ENCODE results near the gene PILRA.

Gene PILRA

DNA sequence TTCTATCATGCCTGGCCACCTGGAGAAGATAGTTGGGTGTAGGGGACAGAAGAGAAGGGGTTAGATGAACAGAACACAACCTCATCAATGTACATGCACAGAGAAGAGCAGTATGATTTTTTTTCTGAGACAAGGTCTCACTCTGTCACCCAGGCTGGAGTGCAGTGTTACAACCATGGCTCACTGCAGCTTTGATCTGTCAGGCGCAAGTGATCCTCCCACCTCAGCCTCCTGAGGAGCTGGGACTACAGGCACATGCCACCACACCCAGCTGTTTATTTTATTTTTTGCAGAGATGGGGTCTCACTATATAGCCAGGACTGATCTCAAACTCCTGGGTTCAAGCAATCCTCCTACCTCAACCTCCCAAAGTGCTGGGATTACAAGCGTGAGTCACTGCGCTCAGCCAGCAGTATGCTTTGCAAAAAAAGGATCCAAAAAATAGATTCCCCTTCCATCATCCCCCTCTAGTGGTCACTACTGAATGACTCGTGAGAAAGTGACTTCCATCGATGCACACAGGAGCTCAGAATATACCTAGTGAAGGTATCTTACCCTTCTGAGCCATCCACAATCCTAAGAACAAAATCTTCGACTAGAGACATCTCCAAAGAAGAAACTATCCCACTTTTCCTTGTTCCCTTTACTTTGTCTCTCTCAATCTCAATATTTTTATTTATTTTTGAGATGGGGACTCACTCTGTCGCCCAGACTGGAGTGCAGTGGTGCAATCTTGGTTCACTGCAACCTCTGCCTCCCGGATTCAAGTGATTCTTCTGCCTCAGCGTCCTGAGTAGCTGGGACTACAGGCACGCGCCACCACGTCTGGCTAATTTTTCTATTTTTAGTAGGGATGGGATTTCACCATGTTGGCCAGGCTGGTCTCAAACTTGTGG is 34.2 kb downstream of the PILRA start:
- DNase-seq (ENCODE audit: low read depth, low spot score), result peak; percentile 40

DNA sequence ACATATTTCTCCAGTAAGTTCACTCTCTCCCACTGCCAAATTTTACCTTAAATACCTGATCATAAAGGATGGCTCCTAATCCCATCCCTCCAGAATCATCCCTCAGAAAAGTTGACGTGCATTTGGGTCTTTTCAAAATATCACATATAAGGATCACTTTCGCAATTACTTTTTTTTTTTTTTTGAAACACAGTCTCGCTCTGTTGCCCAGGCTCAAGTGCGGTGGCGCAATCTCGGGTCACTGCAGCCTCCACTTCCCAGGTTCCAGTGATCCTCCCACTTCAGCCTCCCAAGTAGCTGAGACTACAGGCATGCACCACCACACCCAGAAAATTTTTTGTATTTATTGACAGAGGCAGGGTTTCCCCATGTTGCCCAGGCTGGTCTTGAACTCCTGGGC is 37.8 kb downstream of the PILRA start:
- DNase-seq (ENCODE audit: low read depth, low spot score), result no peak

DNA sequence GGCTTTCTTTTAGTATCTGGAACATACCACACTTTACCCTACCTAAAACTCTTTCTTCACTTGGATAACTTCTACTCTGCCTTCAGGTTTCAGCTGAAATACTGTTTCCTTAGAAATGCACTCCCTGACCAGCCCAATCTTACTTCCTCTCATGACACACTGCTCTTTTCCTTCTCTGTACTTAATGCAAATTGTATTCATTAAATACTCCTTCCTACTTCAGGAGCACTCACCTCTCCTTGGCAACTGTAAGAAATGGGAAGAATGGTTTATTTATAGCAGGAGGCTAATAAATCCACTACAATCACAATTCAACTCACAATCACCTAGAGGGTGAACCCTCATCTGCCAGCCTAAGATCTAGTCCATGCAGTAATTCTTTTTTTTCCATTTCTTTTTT is 40.1 kb downstream of the PILRA start:
- DNase-seq (ENCODE audit: low read depth, low spot score), result no peak

DNA sequence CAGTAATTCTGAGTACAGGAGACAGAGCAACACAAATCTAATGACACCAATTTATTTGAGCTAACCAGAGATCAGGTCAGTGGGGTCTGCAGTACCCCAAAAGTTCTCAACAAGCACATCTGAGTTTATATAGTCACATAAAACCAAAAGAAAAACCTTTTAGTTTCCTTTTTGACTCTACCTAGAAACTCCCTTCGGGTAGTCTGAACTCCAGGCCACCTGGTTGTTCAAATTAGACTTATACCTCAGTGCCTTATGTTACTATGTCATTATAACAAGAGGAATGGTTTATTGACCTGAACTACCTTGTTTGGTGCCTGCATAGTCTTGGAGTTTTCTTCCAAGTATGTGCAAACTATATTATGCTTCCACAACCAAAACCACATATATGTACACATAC is 40.6 kb downstream of the PILRA start:
- no peak for DNase-seq (ENCODE audit: low read depth, low spot score)

GRCh38 chr7:100415448-100415847 is 42.2 kb downstream of the PILRA start:
- no peak for DNase-seq (ENCODE audit: low read depth, low spot score)

- no peak for DNase-seq (ENCODE audit: low read depth, low spot score)
Observed at GRCh38 chr7:100418930-100419659, 45.8 kb downstream of the PILRA start.

DNA sequence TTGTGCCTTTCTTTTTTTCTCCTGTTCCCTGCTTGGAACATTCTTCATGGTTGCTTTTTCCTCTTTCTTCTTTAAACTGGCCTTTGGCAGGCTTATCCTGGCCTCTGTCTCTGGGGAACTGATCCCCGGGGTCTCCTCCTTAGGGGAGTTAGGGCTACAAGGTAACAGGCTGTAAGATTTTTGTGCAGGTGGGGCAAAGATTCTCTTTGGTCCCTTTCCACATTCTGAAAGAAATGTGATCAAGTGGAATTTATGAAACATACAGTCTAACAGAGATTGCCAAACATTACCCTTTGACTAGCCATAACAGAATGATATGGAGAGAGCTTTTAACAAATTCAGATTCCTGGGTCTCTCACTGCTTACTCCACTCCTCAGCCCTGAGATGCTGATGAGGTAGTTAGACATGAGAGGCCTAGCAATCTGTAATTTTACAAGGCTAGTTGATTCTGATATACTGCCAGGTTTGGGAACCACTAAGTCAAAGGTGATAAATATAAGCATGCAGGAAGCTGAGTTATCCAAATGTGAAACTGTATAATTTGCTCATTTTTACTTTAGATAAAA is 46.5 kb downstream of the PILRA start:
- no peak for DNase-seq (ENCODE audit: low read depth, low spot score)

GRCh38 chr7:100423315-100423714 is 50.0 kb downstream of the PILRA start:
- no peak for DNase-seq (ENCODE audit: low read depth, low spot score)

GRCh38 chr7:100425347-100425746 is 52.1 kb downstream of the PILRA start:
- DNase-seq (ENCODE audit: low read depth, low spot score), result no peak

DNA sequence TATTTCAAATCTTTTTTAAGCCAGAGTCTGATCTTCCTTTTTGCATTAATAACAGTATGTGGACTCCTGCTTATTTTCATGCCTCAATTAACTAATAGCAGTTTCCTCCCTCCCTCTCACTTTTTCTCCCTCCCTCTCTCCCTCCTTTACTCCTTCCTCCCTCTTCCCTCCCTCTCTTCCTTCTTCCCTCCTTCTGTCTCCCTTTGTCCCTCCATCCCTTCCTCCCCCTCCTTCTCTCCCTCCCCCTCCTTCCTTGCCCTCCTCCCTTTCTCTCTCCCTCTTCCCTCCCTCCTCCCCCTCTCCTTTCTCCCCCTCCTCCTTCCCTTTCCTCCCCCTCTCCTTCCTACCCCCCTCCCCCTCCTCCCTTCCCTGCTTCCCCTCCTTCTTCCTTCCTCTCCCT is 53.2 kb downstream of the PILRA start:
- no peak for DNase-seq (ENCODE audit: low read depth, low spot score)

DNA sequence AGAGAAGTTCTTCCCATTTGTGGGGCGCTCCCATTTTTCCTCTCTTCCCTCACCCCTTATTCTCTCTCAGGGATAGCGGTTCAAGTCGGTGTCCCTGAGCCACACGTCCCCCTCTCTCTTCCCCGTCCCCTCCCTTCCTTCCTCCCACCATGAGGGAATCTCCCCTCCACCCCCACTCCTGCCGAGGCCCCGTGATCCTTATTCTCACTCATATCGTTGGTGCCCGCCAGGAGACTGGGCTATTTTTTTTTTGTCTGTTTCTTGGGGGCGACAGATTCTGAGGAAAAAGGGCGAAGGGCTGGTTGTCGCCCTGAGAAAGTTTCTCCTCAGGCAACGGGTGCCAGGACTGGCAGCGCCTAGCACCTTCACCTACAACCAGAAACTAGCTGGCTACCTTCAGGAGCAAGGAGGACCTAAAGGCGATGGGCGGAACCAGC is 54.5 kb downstream of the PILRA start:
- no peak for DNase-seq (ENCODE audit: low read depth, low spot score)

- DNase-seq (ENCODE audit: low read depth, low spot score), result peak; percentile 96
Observed at GRCh38 chr7:100428199-100428966, 55.1 kb downstream of the PILRA start, which contains the start of gene ZCWPW1. TSS of gene ZCWPW1 (minus strand) at chr7:100428703. CDS start at chr7:100420649, 8,054 bp downstream.

DNA sequence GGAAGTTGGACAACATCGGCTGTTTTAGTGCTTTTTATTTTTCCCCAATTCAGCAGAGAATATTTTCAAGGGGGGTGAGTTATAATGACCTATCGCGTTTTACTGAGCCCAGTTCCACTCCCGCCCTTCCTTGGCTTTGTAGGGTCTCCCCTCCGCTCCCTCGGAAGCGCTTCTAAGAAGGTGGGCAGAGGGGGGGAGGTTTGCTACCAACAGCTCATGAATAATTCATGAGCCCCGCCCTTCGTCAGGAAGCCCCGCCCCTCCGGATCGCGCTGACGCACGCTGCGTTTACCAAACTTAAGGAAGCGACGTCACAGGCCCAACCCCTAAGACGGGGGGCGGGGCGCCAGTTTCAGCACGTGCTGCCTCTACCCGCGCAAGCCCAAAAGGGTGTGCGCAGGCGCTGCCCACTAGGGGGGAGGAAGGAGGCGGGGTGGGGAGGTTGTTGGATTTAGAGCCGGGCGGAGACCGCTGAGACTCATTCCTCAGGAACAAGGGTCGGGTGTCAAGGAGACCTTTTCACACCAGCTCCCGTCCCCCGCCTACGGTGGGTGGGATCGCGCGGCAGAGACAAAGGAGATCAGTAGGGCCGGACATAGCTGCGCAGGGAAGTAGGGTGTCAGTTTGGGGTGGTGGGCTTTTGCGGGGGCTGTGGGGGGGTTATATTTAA is 55.8 kb downstream of the PILRA start:
- DNase-seq (ENCODE audit: low read depth, low spot score), result peak; percentile 100

GRCh38 chr7:100429637-100430492 is 56.6 kb downstream of the PILRA start, which contains the start of gene MEPCE:
TSS of gene MEPCE (plus strand) at chr7:100429831. CDS start at chr7:100430019, 188 bp downstream.
- DNase-seq (ENCODE audit: low read depth, low spot score), result peak; percentile 92

GRCh38 chr7:100430493-100431285 is 57.4 kb downstream of the PILRA start:
- no peak for DNase-seq (ENCODE audit: low read depth, low spot score)

- DNase-seq (ENCODE audit: low read depth, low spot score), result no peak
Observed at GRCh38 chr7:100431286-100431735, 58.0 kb downstream of the PILRA start.

DNA sequence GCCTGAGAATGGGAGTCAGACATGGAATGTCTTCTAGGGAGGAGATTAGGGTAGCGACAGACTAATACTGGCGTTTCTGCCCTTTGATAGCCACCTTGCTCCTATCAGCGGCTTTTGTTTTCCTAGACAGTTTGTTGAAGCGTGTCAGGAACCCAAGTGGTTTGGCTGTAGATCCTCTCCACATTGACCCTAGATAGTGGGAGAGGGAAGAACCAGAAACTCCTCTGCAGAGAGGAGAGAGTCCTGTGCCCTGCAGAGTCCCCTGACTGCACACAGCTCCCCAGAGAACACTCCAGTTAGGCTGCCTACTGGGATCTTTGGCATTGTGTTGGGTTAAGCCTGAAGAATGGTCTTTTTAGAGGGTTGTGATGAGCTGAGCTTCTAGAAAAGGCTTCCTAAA is 58.8 kb downstream of the PILRA start:
- DNase-seq (ENCODE audit: low read depth, low spot score), result no peak

GRCh38 chr7:100432621-100433275 is 59.5 kb downstream of the PILRA start:
- DNase-seq (ENCODE audit: low read depth, low spot score), result no peak

GRCh38 chr7:100433276-100433591 is 59.9 kb downstream of the PILRA start:
- no peak for DNase-seq (ENCODE audit: low read depth, low spot score)
